Astrocyte (in vitro differentiated cells and primary cell): Measurements from ENCODE around the gene ADAM20. TPM values are rescaled to one million over a fixed set of nuclear protein-coding genes. Genes with fewer than 3 reads are reported as not detected.
"Not testable (repeated sequence)": the region's sequence is repeated elsewhere in the genome, so short reads cannot be mapped to it uniquely, and the experiment has no call there.

Experiments
- DNase-seq: peaks from one replicate; pipeline ENCODE4 v3.0.0-alpha.2; 2010; ENCODE audit warnings: low read depth
- FAIRE-seq: peaks from 2 replicates; lab custom pipeline; 2011; peaks lifted over from hg19 to GRCh38; lab: Jason Lieb, UNC
- H2AFZ ChIP-seq: 2 replicates; pipeline ENCODE4 v1.6.0; 2012; ENCODE audit warnings: low read depth, low read length, inconsistent platforms
- H3K27ac ChIP-seq: 2 replicates; pipeline ENCODE4 v1.5.1; 2011; ENCODE audit warnings: low read depth, low read length, inconsistent platforms
- H3K27me3 ChIP-seq: 2 replicates; pipeline ENCODE4 v1.6.0; 2011; ENCODE audit warnings: low read length, inconsistent platforms; ENCODE audit not compliant: insufficient read depth
- H3K36me3 ChIP-seq: 2 replicates; pipeline ENCODE4 v1.5.1; 2011; ENCODE audit warnings: low read length, inconsistent platforms; ENCODE audit not compliant: insufficient read depth
- H3K4me1 ChIP-seq: 2 replicates; pipeline ENCODE4 v1.5.1; 2011; ENCODE audit warnings: low read length, inconsistent platforms; ENCODE audit not compliant: insufficient read depth
- H3K4me2 ChIP-seq: 2 replicates; pipeline ENCODE4 v1.6.0; 2012; ENCODE audit warnings: low read length, inconsistent platforms
- H3K4me3 ChIP-seq: 2 replicates; pipeline ENCODE4 v1.5.1; 2011; ENCODE audit warnings: low read depth, mild to moderate bottlenecking, low read length, inconsistent platforms; ENCODE audit not compliant: insufficient read depth
- H3K79me2 ChIP-seq: 2 replicates; pipeline ENCODE4 v1.6.0; 2012; ENCODE audit warnings: mild to moderate bottlenecking, low read length, inconsistent platforms; ENCODE audit not compliant: insufficient read depth
- H3K9ac ChIP-seq: 2 replicates; pipeline ENCODE4 v1.6.0; 2012; ENCODE audit warnings: mild to moderate bottlenecking, low read length, inconsistent platforms
- H3K9me3 ChIP-seq: 2 replicates; pipeline ENCODE4 v1.5.1; 2012; ENCODE audit warnings: low read depth, mild to moderate bottlenecking, low read length, inconsistent platforms; ENCODE audit not compliant: insufficient read depth
- H4K20me1 ChIP-seq: 2 replicates; pipeline ENCODE4 v1.6.0; 2012; ENCODE audit warnings: low read length, inconsistent platforms; ENCODE audit not compliant: insufficient read depth
- H3K27ac Mint-ChIP-seq: one replicate; pipeline ENCODE4 v1.8.0; 2021; ENCODE audit warnings: mild to moderate bottlenecking, mixed read lengths; ENCODE audit not compliant: unreplicated experiment
- H3K27me3 Mint-ChIP-seq: one replicate; pipeline ENCODE4 v1.8.0; 2021; ENCODE audit warnings: low read depth, mixed read lengths; ENCODE audit not compliant: unreplicated experiment
- H3K36me3 Mint-ChIP-seq: one replicate; pipeline ENCODE4 v1.8.0; 2021; ENCODE audit warnings: low read depth, mixed read lengths; ENCODE audit not compliant: unreplicated experiment
- H3K4me1 Mint-ChIP-seq: one replicate; pipeline ENCODE4 v1.8.0; 2021; ENCODE audit warnings: low read depth, mixed read lengths; ENCODE audit not compliant: unreplicated experiment
- H3K4me3 Mint-ChIP-seq: one replicate; pipeline ENCODE4 v1.8.0; 2021; ENCODE audit warnings: mild to moderate bottlenecking, moderate library complexity, mixed read lengths; ENCODE audit not compliant: unreplicated experiment
- H3K9me3 Mint-ChIP-seq: one replicate; pipeline ENCODE4 v1.8.0; 2021; ENCODE audit warnings: mild to moderate bottlenecking, mixed read lengths; ENCODE audit not compliant: unreplicated experiment
- CTCF ChIP-seq: IDR thresholded peaks from 2 replicates; pipeline ENCODE4 v1.5.1; 2011; ENCODE audit warnings: low read depth, mild to moderate bottlenecking, inconsistent platforms, low read length, moderate library complexity; ENCODE audit not compliant: insufficient read depth
- EZH2 ChIP-seq: IDR thresholded peaks from 2 replicates; pipeline ENCODE4 v1.6.1; 2012; ENCODE audit warnings: mild to moderate bottlenecking, low read length, inconsistent platforms; ENCODE audit not compliant: insufficient read depth
- total RNA-seq: library from RNA; stranded (reverse); gene quantifications from 2 replicates; pipeline ENCODE4 v1.2.1, GENCODE V29; 2021

Gene ADAM20
- total RNA-seq, 1 donor from 2014 or later = 0.95 TPM

GRCh38 chr14:70514168-70515069 lies 20.4 kb downstream of the ADAM20 start:
- H3K27ac Mint-ChIP-seq = no peak overlapping the region
- H3K9me3 Mint-ChIP-seq = peaks cover 12% of the 10 kb centered on the region
- Histone ChIP-seq H3K9ac (no peak overlapping the region), H3K9me3 (no peaks in the 10 kb centered on the region), H3K27ac (no peak overlapping the region), H3K27me3 (no peaks in the 10 kb centered on the region), H2AFZ (no peak overlapping the region), H3K4me2 (no peak overlapping the region), H3K36me3 (no peaks in the 10 kb centered on the region), H4K20me1 (no peaks in the 10 kb centered on the region), H3K4me3 (no peak overlapping the region), H3K79me2 (no peaks in the 10 kb centered on the region), H3K4me1 (no peaks in the 10 kb centered on the region)
- DNase-seq = no peak
- TF ChIP-seq CTCF (no peak), EZH2 (no peak)
- H3K36me3 Mint-ChIP-seq = peaks cover 12% of the 10 kb centered on the region
- no peak overlapping the region for H3K4me3 Mint-ChIP-seq
- H3K27me3 Mint-ChIP-seq = no peaks in the 10 kb centered on the region
- FAIRE-seq = no peak
- H3K4me1 Mint-ChIP-seq = peaks cover 12% of the 10 kb centered on the region

GRCh38 chr14:70498191-70498590 lies 36.6 kb downstream of the ADAM20 start:
- Mint-ChIP-seq H3K27ac (no peak overlapping the region), H3K36me3 (peaks cover 20% of the 10 kb centered on the region), H3K9me3 (peaks cover 27% of the 10 kb centered on the region), H3K27me3 (no peaks in the 10 kb centered on the region), H3K4me1 (no peaks in the 10 kb centered on the region), H3K4me3 (no peak overlapping the region)
- Histone ChIP-seq H3K36me3 (no peaks in the 10 kb centered on the region), H4K20me1 (no peaks in the 10 kb centered on the region), H2AFZ (no peak overlapping the region), H3K9ac (no peak overlapping the region), H3K27me3 (no peaks in the 10 kb centered on the region), H3K27ac (no peak overlapping the region), H3K79me2 (no peaks in the 10 kb centered on the region), H3K4me1 (no peaks in the 10 kb centered on the region), H3K9me3 (peaks cover 5% of the 10 kb centered on the region), H3K4me2 (no peak overlapping the region), H3K4me3 (no peak overlapping the region)
- no peak for TF ChIP-seq CTCF
- no peak for TF ChIP-seq EZH2
- DNase-seq (no peak), FAIRE-seq (no peak)

DNA sequence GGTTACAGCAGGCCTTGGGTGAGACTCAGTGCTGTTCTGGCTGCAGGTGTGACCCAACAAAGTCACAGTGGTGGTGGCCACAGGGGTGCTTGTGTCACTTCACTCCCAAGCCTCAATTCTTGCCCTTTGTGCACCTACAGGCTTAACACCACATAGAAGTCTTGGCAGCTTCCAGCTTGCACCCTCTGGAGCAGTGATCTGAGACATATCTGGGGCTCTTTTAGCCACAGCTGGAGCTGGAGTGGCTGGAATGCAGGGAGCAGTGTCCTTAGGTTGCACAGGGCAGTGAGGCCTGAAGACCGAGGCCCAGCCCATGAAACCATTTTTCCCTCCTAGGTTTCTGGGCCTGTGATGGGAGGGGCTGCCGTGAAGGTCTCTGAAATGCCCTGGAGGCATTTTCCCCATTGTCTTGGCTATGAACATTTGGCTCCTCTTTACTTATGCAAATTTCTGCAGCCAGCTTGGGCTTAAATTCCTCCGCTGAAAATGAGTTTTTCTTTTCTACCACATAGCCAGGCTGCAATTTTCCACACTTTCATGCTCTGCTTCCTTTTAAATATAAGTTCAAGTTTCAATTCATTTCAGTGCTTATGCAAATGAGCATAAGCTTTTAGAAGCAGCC lies 45.1 kb downstream of the ADAM20 start:
- Histone ChIP-seq H3K4me2 (no peak overlapping the region), H3K79me2 (no peaks in the 10 kb centered on the region), H3K4me3 (no peak overlapping the region), H2AFZ (no peak overlapping the region), H3K27ac (no peak overlapping the region), H3K36me3 (no peaks in the 10 kb centered on the region), H4K20me1 (no peaks in the 10 kb centered on the region), H3K9ac (no peak overlapping the region), H3K9me3 (peaks cover 9% of the 10 kb centered on the region), H3K4me1 (no peaks in the 10 kb centered on the region), H3K27me3 (no peaks in the 10 kb centered on the region)
- Mint-ChIP-seq H3K36me3 (peaks cover 34% of the 10 kb centered on the region), H3K9me3 (peaks cover 34% of the 10 kb centered on the region), H3K4me3 (no peak overlapping the region), H3K4me1 (no peaks in the 10 kb centered on the region), H3K27me3 (no peaks in the 10 kb centered on the region), H3K27ac (no peak overlapping the region)
- no peak for DNase-seq
- FAIRE-seq = no peak
- no peak for TF ChIP-seq CTCF
- TF ChIP-seq EZH2 = no peak

DNA sequence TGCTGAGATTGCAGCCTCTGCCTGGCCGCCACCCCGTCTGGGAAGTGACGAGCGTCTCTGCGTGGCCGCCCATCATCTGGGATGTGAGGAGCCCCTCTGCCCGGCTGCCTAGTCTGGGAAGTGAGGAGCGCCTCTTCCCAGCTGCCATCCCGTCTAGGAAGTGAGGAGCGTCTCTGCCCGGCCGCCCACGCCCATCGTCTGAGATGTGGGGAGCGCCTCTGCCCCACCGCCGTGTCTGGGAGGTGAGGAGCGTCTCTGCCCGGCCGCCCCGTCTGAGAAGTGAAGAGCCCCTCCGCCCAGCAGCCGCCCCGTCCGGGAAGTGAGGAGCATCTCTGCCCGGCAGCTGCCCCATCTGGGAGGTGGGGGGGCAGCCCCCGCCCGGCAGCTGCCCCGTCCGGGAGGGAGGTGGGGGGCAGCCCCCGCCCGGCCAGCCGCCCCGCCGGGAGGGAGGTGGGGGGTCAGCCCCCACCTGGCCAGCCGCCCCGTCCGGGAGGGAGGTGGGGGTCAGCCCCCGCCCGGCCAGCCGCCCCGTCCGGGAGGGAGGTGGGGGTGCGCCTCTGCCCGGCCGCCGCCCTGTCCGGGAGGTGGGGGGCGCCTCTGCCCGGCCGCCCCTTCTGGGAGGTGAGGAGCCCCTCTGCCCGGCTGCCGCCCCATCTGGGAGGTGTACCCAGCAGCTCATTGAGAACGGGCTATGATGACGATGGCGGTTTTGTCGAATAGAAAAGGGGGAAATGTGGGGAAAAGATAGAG lies 57.3 kb downstream of the ADAM20 start:
- DNase-seq, H3K9me3 ChIP-seq, H2AFZ ChIP-seq, H3K4me2 ChIP-seq, H3K27me3 ChIP-seq, H3K4me3 ChIP-seq, FAIRE-seq, H3K36me3 ChIP-seq, H3K27ac ChIP-seq, H4K20me1 ChIP-seq, H3K27me3 Mint-ChIP-seq, H3K4me3 Mint-ChIP-seq, H3K27ac Mint-ChIP-seq, H3K9me3 Mint-ChIP-seq, H3K79me2 ChIP-seq, H3K4me1 ChIP-seq, H3K9ac ChIP-seq, H3K4me1 Mint-ChIP-seq: not testable (repeated sequence)
- H3K36me3 Mint-ChIP-seq = peaks cover 13% of the 10 kb centered on the region
